GM19193 (cell line): Measurements from ENCODE around the gene PABPC1L.
A peak's percentile ranks its signal among the peaks of the same experiment; 100 is the strongest.

Experiments used
- POLR2A ChIP-seq: IDR thresholded peaks from 4 replicates; pipeline ENCODE4 v1.6.1; 2011; ENCODE audit not compliant: insufficient read depth, insufficient read length; ENCODE audit errors: extremely low read depth

PABPC1L gene

GRCh38 chr20:44909872-44910689, at the start of gene PABPC1L:
Gene PABPC1L (plus strand): TSS chr20:44910060. CDS start chr20:44910144, 84 bp downstream.
- TF ChIP-seq POLR2A, result peak; percentile 63

GRCh38 chr20:44861531-44862006, 48.3 kb upstream of the PABPC1L start:
- TF ChIP-seq POLR2A, result no peak

- no peak for TF ChIP-seq POLR2A
These were observed 47.6 kb upstream of the PABPC1L start for GRCh38 chr20:44862286-44862685.

- no peak for TF ChIP-seq POLR2A
These were observed 43.0 kb upstream of the PABPC1L start for GRCh38 chr20:44866703-44867335.

GRCh38 chr20:44869471-44869870, 40.4 kb upstream of the PABPC1L start:
- TF ChIP-seq POLR2A, result no peak

GRCh38 chr20:44883214-44883902, 26.5 kb upstream of the PABPC1L start:
- TF ChIP-seq POLR2A, result no peak

GRCh38 chr20:44884907-44885391, 24.9 kb upstream of the PABPC1L start:
- no peak for TF ChIP-seq POLR2A

GRCh38 chr20:44885392-44886265, 24.2 kb upstream of the PABPC1L start, which contains the start of gene YWHAB:
Gene YWHAB (plus strand): TSS chr20:44885705. CDS start chr20:44901534, 15,829 bp downstream.
- peak; percentile 90 for TF ChIP-seq POLR2A

- TF ChIP-seq POLR2A, result no peak
These were observed 23.6 kb upstream of the PABPC1L start for GRCh38 chr20:44886266-44886651.

- no peak for TF ChIP-seq POLR2A
These were observed 23.0 kb upstream of the PABPC1L start for GRCh38 chr20:44886828-44887227.

GRCh38 chr20:44887466-44887865, 22.4 kb upstream of the PABPC1L start:
- no peak for TF ChIP-seq POLR2A

GRCh38 chr20:44888226-44889103, 21.4 kb upstream of the PABPC1L start:
- no peak for TF ChIP-seq POLR2A

- TF ChIP-seq POLR2A, result no peak
These were observed 18.0 kb upstream of the PABPC1L start for GRCh38 chr20:44891826-44892225.

GRCh38 chr20:44894959-44895358, 14.9 kb upstream of the PABPC1L start:
- no peak for TF ChIP-seq POLR2A

GRCh38 chr20:44896583-44896982, 13.3 kb upstream of the PABPC1L start:
- TF ChIP-seq POLR2A, result no peak
